HEK293T (cell line): ENCODE data around the gene ACTR5.

Experiments
- FOXA1 ChIP-seq: fragments of 450-650 bp; IDR thresholded peaks from 2 replicates; pipeline ENCODE4 v1.6.1; 2016; ENCODE audit warnings: mild to moderate bottlenecking
- TARDBP ChIP-seq: fragments of 450-650 bp; IDR thresholded peaks from 2 replicates; pipeline ENCODE4 v1.6.1; 2016

- TF ChIP-seq TARDBP, result no peak
- TF ChIP-seq FOXA1, result no peak
Measured at GRCh38 chr20:38751360-38751976, 3.2 kb downstream of the ACTR5 start.
